Large intestine (tissue), 3 donors: Measurements from ENCODE around the gene HECW1. TPM values are rescaled to one million over a fixed set of nuclear protein-coding genes. Genes with fewer than 3 reads are reported as not detected.

ENCODE experiments used
- DNase-seq, 2 donors: peaks; one replicate each; pipeline versions ENCODE4 v3.0.0 to v3.0.0-alpha.2; 2013
- H3K27ac ChIP-seq: one replicate; pipeline ENCODE4 v1.5.1; 2013; ENCODE audit warnings: low read length
- H3K27me3 ChIP-seq: 2 replicates; pipeline ENCODE4 v1.6.1; 2013; ENCODE audit warnings: low read length; ENCODE audit not compliant: control insufficient read depth, insufficient read depth
- H3K36me3 ChIP-seq: 2 replicates; pipeline ENCODE4 v1.6.1; 2013; ENCODE audit warnings: low read length; ENCODE audit not compliant: control insufficient read depth, insufficient read depth
- H3K4me1 ChIP-seq: one replicate; pipeline ENCODE4 v1.6.1; 2013; ENCODE audit warnings: low read length; ENCODE audit not compliant: control insufficient read depth, insufficient read depth
- H3K4me3 ChIP-seq: one replicate; pipeline ENCODE4 v1.5.1; 2013; ENCODE audit warnings: low read length
- H3K9me3 ChIP-seq: one replicate; pipeline ENCODE4 v1.6.1; 2013; ENCODE audit warnings: mild to moderate bottlenecking, low read depth, low read length, moderate library complexity; ENCODE audit not compliant: control insufficient read depth
- WGBS: methylation state at CpG from one replicate; pipeline ENCODE4 v1.1.5; 2013; ENCODE audit warnings: low lambda C conversion rate; ENCODE audit not compliant: insufficient coverage; 5-methylcytosine and 5-hydroxymethylcytosine counted together
- polyA plus RNA-seq: library from polyadenylated mRNA; unstranded; fragments of 120-200 nt; gene quantifications from one replicate; pipeline ENCODE4 v1.2.1, GENCODE V29; 2013

The HECW1 gene
- polyA plus RNA-seq, 1 donor = 0.36 TPM

DNA sequence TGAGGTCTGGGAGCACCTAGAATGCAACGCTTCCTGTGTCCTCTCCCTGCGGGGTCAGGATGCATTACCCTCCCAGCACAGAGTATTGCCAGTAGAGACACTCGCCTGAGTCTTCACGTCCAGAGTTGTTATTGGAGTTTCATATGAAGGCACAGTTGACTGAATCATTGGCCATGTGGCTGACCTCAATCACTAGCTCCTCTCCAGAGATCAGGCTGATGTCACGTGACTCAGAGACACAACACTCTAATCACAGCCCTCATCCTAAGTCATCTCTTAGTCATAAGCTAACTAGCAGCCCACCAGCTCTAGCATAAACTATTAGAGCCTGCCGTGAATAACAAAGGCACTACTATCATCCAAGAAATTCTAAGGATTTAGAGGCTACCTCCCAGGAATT, 107.8 kb downstream of the HECW1 start:
- no peak overlapping the region for H3K4me3 ChIP-seq
- no peak for DNase-seq
- no peaks in the 10 kb centered on the region for H3K4me1 ChIP-seq
- H3K9me3 ChIP-seq = no peaks in the 10 kb centered on the region
- no peak overlapping the region for H3K27ac ChIP-seq
- 100% methylated on average over 1 of the region's 6 CpGs for WGBS
- no peaks in the 10 kb centered on the region for H3K27me3 ChIP-seq
- H3K36me3 ChIP-seq = no peaks in the 10 kb centered on the region

- Histone ChIP-seq H3K27me3 (no peaks in the 10 kb centered on the region), H3K4me1 (no peaks in the 10 kb centered on the region), H3K4me3 (no peak overlapping the region), H3K27ac (no peak overlapping the region), H3K36me3 (no peaks in the 10 kb centered on the region), H3K9me3 (no peaks in the 10 kb centered on the region)
- no peak for DNase-seq
Measured at GRCh38 chr7:43220742-43221141, 108.3 kb downstream of the HECW1 start.

GRCh38 chr7:43229801-43230200, 117.4 kb downstream of the HECW1 start:
- no peak for DNase-seq
- Histone ChIP-seq H3K27ac (no peak overlapping the region), H3K36me3 (no peaks in the 10 kb centered on the region), H3K4me3 (no peak overlapping the region), H3K4me1 (no peaks in the 10 kb centered on the region), H3K9me3 (no peaks in the 10 kb centered on the region), H3K27me3 (no peaks in the 10 kb centered on the region)
- no CpG with 5 or more reads among the region's 5 CpGs for WGBS

GRCh38 chr7:43232366-43232765, 119.9 kb downstream of the HECW1 start:
- H3K36me3 ChIP-seq = no peaks in the 10 kb centered on the region
- no peaks in the 10 kb centered on the region for H3K4me1 ChIP-seq
- no CpG with 5 or more reads among the region's 2 CpGs for WGBS
- DNase-seq = no peak
- no peak overlapping the region for H3K27ac ChIP-seq
- no peak overlapping the region for H3K4me3 ChIP-seq
- H3K9me3 ChIP-seq = no peaks in the 10 kb centered on the region
- no peaks in the 10 kb centered on the region for H3K27me3 ChIP-seq

GRCh38 chr7:43234073-43234472, 121.6 kb downstream of the HECW1 start:
- Histone ChIP-seq H3K4me3 (no peak overlapping the region), H3K4me1 (no peaks in the 10 kb centered on the region), H3K9me3 (no peaks in the 10 kb centered on the region), H3K27me3 (no peaks in the 10 kb centered on the region), H3K36me3 (no peaks in the 10 kb centered on the region), H3K27ac (no peak overlapping the region)
- 70% methylated on average over 2 of the region's 5 CpGs for WGBS
- DNase-seq = no peak

DNA sequence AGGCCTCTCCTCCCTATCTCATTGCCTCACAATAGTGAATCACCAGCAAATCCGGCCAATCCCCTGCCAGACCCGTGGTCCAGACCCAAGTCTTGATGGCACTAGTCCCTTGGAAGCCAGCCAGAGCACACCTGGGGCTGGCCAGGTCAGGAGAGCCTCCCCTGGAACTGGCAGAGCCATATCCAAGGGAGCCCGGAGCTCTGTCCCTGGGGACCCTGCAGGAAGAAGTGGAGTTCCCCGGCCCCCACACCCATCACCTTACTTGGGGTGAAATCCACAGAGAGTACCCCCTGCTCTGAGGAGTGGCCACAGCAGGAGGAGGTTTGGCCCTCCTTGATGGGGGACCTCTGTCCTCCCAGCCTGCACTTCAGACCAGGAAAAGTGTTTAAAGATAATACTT, 122.5 kb downstream of the HECW1 start:
- DNase-seq = no peak
- Histone ChIP-seq H3K9me3 (no peaks in the 10 kb centered on the region), H3K36me3 (no peaks in the 10 kb centered on the region), H3K27ac (no peak overlapping the region), H3K27me3 (no peaks in the 10 kb centered on the region), H3K4me3 (no peak overlapping the region), H3K4me1 (no peaks in the 10 kb centered on the region)
- WGBS = no CpG with 5 or more reads among the region's 4 CpGs

DNA sequence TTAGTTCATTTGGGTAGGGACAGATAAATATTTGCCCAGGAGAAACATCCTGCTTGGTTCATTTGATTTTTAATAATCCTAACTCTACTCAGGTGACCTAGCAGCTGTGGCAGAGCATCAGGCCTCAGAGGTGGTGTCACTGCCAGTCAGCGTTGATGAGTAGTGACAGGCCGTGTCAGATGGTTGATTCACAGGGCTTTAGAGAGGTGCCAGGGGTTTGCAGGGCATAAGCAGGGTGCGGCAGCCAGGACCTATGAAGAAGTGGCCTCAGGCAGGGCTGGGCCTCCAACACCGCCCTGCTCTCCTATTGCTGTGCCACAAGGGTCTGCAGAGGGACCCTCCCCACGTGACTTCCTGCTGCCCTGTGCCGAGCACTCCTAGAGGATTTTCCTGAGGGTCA, 128.1 kb downstream of the HECW1 start:
- WGBS = no CpG with 5 or more reads among the region's 6 CpGs
- no peak overlapping the region for H3K27ac ChIP-seq

DNA sequence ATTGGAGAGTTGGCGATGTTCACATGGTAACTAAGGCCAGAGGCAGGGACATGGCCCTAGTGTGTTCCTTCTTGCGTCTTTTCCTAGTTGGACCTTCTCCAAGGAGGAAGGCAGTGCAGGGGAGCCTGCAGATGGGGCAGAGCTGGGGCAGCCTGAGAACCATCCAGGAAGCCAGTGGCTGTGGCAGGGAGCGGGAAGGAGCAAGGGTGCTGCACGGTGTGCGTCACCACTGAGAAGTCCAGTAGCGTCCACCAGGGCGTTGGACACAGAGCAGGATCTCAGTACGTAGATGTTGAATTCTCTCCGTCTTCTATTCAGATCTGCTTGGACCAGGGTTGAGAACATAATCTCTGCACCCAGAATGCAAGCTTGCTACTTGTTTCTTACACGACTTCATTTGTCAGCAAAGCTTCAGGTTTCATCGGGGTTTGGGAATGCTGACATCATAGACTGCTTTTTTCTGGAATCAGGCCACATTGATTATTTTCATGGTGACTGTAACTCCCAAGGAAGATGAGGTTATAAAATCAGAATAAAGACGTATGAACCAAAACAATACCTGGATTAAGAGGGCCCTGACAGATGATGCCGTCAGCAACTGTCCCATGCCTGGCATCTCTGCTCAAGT, 130.3 kb downstream of the HECW1 start:
- Histone ChIP-seq H3K4me1 (no peaks in the 10 kb centered on the region), H3K27me3 (peaks cover 2% of the 10 kb centered on the region), H3K4me3 (no peak overlapping the region), H3K27ac (no peak overlapping the region), H3K9me3 (no peaks in the 10 kb centered on the region), H3K36me3 (no peaks in the 10 kb centered on the region)
- WGBS = 80% methylated on average over 1 of the region's 13 CpGs
- no peak for DNase-seq

More for the DNA sequence above, 128.1 kb downstream of the HECW1 start:
- Histone ChIP-seq H3K4me1 (no peaks in the 10 kb centered on the region), H3K4me3 (no peak overlapping the region), H3K9me3 (no peaks in the 10 kb centered on the region), H3K36me3 (no peaks in the 10 kb centered on the region), H3K27me3 (peaks cover 2% of the 10 kb centered on the region)
- no peak for DNase-seq

GRCh38 chr7:43244232-43244631, 131.8 kb downstream of the HECW1 start:
- no CpG with 5 or more reads among the region's 3 CpGs for WGBS
- Histone ChIP-seq H3K4me3 (no peak overlapping the region), H3K4me1 (no peaks in the 10 kb centered on the region), H3K36me3 (no peaks in the 10 kb centered on the region), H3K27ac (no peak overlapping the region), H3K9me3 (no peaks in the 10 kb centered on the region), H3K27me3 (peaks cover 2% of the 10 kb centered on the region)
- no peak for DNase-seq

DNA sequence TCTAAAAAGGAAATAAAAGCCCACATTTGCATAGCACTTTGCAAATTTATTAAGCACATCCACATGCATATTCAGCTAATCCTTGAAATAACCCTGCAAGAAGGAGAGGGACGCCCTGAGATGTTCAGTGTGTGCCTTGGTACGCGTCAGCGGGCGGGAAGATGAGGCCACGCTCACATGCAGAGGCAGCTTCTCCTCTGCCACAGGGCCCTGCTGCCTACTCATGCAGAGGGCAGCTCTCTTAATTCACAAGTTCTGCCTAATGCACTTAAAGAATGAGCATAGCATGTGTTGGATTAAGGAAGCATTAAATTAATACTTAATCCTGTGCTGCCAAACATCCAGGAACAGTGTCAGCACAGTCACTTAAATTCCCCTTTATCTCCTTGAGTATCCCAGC, 132.3 kb downstream of the HECW1 start:
- no CpG with 5 or more reads among the region's 6 CpGs for WGBS
- H3K9me3 ChIP-seq = no peaks in the 10 kb centered on the region
- no peak overlapping the region for H3K27ac ChIP-seq
- no peak for DNase-seq
- H3K4me1 ChIP-seq = no peaks in the 10 kb centered on the region
- no peak overlapping the region for H3K4me3 ChIP-seq
- peaks cover 2% of the 10 kb centered on the region for H3K27me3 ChIP-seq
- H3K36me3 ChIP-seq = no peaks in the 10 kb centered on the region

GRCh38 chr7:43247757-43248156, 135.3 kb downstream of the HECW1 start:
- H3K4me3 ChIP-seq = no peak overlapping the region
- H3K9me3 ChIP-seq = no peaks in the 10 kb centered on the region
- no peaks in the 10 kb centered on the region for H3K4me1 ChIP-seq
- no peak for DNase-seq
- H3K36me3 ChIP-seq = no peaks in the 10 kb centered on the region
- H3K27ac ChIP-seq = no peak overlapping the region
- H3K27me3 ChIP-seq = peaks cover 2% of the 10 kb centered on the region
